GM04503 (cell line): Measurements from ENCODE around the gene OR6S1.
A peak's percentile ranks its signal among the peaks of the same experiment; 100 is the strongest.
"Not testable (repeated sequence)": the region's sequence is repeated elsewhere in the genome, so short reads cannot be mapped to it uniquely, and the experiment has no call there.

Experiments used
- DNase-seq: peaks from one replicate; pipeline ENCODE4 v3.0.0-alpha.2; 2012; ENCODE audit warnings: low read depth

Gene OR6S1

DNA sequence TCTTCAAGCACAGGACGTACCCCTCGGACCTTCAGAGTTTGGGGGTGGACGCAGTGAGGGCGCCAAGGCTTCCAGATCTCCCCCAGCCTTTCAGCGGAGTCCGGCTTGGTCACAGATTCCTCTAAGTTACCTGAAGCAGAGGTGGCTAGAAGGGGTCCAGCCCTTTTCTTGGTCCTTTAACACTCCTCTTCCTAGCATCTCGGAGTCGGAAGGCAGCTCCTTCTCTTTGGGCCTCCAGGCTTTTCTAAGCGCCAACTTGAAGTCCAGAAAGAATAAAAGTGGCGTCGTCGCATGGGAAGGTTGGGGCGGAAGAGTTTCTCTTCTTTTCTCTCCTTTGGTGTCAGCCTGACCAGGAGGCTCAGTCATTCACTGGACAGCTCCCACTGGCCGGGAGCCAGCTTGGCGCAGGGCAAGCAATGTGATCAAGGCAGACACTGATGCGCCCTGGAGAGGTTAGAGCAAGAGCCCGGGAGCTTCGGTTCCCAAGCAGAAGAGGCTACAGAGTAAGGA is 9.6 kb downstream of the OR6S1 start:
- no peak for DNase-seq

DNA sequence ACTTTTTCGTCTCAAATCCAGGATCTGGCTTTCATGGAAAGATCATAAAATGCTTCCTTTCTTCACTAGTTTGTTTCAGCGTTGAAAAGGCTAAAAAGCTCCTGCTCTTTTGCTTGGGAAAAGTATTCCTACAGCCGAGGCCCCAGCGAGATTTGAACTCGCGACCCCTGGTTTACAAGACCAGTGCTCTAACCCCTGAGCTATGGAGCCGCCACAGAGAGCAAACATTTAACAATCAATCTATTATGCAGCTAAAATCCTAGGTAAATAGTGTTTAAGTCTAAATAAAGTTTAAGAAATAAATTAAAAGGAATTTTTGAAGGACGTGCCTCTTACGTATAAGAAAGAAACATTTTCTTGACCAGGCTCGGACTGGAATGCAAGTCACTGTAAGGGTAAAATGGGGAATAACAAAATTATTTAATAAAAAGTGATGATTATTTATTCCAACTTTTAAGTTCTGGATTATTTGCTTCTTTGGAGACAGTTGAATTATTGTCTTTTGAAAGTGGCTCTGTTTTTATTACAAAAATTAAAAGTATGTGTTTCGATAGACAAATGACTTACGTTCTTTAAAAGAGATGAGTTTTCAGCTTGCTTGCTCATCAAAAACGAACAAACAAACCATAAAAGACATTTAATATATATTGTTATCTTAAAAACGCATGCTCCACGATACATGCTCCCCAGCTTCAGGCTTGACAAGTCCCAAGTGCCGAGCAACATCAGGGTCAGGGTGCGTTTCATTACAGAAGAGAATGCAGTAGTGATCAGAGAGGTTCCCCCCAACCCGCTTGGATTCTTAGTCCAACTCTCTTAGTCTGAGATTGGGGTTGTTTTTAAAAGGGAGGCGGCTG is 10.2 kb downstream of the OR6S1 start:
- DNase-seq = no peak

DNA sequence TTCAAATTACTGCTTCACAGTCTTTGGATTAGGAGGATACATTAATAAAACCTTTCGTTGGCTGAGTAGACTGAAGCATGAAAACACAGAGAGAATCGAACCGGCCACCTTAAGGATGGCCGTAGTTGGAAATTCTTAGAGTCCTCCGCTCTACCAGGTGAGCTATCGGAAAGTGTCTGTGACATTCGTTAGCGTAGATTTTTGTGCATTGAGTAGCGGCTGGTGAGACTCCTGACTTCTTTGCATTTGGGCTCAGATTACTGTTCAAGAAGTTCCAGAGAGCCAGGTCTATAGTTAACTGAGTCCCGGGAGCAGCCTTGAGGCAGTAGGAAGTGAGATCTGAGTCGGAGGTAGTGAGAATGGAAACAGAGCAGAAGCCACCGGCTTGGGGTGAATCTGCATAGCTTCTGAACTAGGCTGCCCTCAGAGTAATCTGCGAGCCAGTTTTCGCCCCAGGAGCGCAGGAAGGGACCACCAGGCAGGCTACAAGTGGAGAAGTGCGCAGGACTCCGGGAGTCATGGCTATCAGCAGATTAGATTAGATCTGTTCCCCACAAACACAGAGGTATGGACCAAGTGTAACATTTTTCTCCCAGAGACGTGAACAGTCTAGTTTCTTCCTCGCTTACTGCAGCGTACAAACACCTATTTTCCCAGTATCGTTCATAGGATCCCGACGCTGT is 11.0 kb downstream of the OR6S1 start:
- DNase-seq = no peak

DNA sequence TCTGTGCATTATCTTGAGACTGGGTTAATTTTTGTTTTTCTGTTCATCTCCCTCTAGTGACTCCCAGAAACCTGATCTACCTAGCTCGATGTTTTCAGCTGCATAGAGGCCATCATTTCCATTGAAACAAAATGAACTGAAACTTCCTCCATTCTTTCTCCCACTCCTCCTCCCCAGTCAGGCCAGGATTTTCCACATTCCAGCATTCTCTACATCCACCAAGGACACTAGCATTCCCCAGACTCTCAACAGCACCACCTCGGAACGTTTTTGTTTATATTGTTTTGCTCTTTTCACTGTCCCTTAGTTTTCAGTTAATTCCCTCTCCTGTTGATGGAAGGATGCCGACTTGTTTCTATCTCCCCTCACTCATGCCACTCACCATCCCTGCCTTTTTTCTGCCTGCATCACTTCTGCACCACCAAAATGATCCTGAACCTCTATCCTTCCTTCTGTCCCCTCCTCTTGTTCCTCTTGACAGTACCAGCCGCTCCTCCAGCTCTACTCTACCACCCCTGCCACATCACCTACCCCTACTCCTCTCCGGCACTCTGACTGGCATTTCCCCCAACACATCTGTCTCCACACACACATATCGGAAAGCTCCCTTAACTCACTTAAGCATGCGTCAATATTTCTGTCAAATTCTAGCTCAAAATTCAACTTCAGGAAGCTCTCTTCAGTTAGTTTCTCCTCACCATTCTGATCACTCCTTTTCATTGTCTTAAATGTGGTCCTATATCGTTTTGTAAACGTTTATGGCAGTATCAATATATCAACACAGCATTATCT is 13.2 kb downstream of the OR6S1 start:
- DNase-seq = no peak

- no peak for DNase-seq
These were observed 14.0 kb downstream of the OR6S1 start for GRCh38 chr14:20627346-20628027.

DNA sequence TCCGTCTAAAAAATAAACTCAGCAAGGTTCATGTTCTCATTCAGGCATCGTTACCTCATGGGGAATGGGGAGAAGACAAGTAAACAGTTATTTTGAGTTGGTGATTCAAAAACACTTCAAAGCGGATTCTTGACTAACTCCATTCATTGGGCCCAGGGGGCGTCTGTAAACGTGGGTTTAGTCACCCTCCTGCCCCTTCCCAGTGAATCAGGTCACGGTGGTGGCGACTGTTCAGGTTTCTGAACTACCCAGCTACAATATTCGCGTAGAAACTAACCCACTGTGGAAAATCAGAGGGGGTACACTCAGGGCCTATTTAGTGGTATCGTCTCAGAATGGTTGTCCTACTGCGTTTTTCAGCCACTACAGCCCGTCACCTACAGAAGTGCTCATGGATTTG is 15.2 kb downstream of the OR6S1 start:
- no peak for DNase-seq

DNA sequence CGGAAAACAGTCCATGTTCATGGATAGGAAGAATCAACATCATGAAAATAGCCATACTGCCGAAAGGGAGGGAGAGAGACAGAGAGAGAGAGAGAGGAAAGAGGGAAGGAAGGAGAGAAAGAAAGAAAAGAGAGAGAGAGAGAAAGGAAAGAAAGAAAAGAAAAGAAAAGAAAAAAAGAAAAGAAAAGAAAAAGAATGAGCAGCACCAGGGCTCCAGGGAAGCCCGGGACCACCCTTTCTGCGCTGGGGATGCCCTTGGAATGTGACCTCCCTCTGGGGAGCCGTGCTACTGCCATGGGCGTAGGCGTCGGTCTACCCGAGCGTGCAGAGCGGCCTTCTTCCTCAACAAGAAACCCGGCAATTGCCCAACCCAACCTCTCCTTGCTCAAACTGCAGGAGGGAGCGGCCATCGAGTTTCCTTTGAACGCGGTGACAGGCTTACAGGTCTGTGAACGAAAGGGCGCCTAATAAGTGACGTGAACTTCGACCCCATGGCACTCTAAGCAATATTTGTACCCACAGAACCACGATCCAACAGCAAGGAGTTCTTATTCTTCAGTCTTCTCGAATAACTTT is 16.9 kb downstream of the OR6S1 start:
- DNase-seq = no peak

DNA sequence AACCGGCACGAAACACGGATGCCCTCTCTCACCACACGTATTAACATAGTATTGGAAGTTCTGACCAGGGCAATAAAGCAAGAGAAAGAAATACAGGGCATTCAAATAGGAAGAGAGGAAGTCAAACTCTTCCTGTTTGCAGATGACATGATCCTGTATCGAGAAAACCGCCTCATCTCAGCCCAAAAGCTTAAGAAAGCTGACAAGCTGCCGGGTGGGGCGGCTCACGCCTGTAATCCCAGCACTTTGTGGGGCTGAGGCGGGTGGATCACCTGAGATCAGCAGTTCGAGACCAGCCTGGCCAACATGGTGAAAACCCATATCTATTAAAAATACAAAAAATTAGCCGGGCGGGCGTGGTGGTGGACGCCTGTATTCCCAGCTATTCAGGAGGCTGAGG is 17.7 kb downstream of the OR6S1 start:
- no peak for DNase-seq

GRCh38 chr14:20622816-20623291 is 18.6 kb downstream of the OR6S1 start:
- DNase-seq = no peak

GRCh38 chr14:20620798-20621478 is 20.6 kb downstream of the OR6S1 start:
- DNase-seq = no peak

DNA sequence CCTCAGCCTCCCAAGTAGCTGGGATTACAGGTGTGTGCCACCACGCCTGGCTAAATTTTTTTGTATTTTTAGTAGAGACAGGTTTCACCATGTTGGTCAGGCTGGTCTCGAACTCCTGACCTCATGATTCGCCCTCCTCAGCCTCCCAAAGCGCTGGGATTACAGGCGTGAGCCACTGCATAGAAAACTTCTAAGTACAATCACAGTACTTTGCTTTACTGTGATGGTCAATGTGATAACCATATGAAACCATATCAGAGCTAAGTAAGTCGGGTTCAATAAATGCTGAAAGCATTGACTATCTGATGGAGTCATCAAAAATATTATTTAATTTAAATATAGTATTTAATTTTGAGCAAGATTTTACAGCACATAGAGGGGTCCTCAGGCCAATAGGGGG is 21.8 kb downstream of the OR6S1 start:
- DNase-seq = not testable (repeated sequence)

DNA sequence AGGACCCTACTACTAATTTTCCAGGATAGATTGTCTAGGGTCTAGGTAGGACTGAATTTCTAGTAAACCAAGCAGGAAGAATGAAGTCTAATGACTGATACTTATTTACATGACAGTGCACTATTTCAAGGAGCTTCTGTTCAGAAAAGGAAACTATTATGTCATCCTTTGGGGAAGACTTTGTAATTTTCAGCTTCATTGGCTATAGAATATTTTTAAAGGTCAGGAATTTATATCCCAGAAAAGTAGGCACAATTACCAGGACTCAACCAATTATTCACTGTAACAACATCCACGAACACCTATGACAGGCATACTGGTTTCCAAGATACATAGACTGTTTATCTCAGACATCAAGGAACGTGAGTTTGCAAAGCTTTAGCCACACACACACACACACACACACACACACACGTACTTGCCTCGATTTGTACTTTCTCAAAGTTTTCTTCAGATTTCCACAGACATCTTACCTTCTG is 23.2 kb downstream of the OR6S1 start:
- no peak for DNase-seq

- DNase-seq = no peak
These were observed 24.1 kb downstream of the OR6S1 start for GRCh38 chr14:20617138-20618003.

DNA sequence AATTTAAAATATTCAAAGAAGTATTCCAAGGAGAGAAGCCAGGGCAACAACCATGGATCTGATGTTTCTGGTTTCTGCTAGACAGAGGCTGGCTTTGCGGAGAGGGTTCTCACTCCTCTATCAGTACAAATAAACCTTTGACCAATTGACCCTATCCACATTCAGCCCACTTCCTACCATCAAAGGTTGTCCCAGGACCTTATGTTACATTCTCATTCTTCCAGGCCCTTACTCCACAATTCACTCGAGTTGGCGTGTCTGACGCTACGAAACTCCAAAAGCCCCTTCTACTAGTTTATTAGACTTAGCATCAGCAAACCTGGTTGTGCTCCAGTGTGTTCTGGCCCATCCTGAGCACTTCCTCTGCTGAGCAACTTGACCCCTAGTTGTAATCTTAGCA is 25.5 kb downstream of the OR6S1 start:
- no peak for DNase-seq

- no peak for DNase-seq
These were observed 27.3 kb downstream of the OR6S1 start for GRCh38 chr14:20614038-20614840.

DNA sequence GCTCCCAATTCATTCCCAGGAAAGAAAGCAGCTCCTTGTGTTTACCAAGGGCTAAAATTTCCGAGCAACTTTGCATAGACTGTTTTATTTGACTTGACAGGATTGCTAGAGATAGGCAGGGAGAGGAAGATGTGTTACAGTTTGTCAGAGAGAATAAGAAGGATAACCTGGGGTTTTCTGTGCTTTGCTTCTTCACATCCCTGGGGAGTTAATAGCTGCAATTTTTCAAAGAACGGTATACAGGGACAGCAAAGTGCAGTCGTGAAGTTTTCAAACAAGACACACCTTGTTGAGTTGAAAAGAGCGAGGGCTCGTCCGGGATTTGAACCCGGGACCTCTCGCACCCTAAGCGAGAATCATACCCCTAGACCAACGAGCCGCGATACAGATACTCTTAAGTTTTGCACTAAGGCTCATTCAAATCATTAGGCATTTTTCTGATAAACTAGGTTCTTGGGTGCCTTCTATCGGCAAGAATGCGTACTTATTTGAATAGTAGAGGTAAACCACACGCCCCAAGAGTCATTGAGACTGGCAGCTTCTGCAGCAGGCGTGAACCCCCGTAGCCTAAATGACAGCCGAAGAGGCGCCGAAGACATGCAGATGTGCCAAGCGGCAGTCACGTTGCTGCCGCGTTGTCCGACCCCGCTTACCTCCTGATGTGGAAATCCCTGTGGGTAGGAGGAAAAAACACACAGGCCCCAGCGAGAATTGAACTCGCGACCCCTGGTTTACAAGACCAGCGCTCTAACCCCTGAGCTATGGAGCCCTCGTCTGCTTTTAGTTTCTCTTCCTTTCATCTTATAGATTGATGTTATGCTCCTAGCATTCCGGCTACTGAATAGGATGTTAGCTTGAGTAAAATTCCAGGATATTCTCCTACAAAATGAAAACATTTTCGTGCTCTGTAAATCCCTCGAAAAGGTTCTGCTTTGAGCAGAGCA is 28.1 kb downstream of the OR6S1 start:
- peak; percentile 90 for DNase-seq

DNA sequence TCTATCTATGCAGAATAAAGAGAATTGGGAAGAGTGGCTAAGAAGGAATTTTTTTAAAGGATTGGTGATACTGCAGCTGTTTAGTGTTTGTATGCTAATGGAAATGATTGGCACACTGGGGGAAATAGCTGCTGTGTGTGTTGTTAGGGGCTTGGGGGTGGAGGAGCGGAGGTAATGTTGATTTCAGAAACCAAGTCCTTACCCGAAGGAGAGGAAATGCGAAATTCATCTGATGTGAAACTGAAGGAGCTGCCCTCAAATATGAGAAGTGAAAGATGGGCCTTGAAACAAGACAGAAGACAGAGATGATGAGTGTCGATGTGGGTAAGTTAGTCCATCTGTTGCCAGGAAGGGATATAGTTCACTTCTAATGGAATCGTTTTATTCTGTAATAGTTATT is 29.1 kb downstream of the OR6S1 start:
- no peak for DNase-seq

DNA sequence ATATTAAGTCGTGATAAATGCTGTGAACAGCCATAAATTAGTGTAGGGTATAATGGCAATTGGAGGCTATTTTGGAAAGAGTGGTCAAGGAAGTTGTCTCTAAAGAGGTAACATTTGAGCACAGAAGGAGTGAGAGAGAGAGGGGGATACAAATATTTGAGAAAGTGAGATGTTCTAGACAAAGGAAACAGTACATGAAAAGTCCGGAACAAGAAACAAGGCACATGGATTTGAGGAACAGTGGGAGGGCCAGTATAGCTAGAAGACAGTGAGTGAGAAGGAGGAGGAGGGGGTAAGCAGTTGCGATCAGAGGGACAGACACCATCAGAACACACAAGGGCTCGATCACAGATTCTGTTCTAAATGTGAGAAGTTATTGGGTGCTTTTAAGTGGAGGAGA is 30.2 kb downstream of the OR6S1 start:
- DNase-seq = no peak
